GM12873 (cell line): Measurements from ENCODE around the gene GCNT1.

Experiments used
- TF ChIP-seq, protein P1 (sequence below): IDR thresholded peaks from 2 replicates; pipeline ENCODE4 v1.5.1; 2012; ENCODE audit warnings: low read depth, mild to moderate bottlenecking, moderate library complexity, low read length, control low read depth; ENCODE audit not compliant: insufficient read depth; ENCODE audit errors: missing control alignments

Gene GCNT1

DNA sequence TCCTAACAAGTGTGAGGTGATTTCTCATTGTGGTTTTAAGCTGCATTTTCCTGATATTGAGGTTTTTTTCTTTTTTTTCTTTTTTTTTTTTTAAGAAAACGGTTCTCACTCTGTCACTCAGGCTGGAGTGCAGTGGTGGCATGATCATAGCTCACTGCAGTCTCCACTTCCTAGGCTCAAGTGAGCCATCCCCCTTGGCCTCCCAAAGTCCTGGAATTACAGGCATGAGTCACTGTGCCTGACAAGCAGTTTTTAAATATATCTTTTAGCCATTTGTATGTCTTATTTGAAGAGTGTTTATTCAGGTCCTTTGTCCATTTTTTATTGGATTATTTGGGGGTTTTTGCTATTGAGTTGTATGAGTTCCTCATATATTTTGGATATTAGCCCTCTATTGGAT is 53.8 kb downstream of the GCNT1 start:
- TF ChIP-seq, protein P1, sequence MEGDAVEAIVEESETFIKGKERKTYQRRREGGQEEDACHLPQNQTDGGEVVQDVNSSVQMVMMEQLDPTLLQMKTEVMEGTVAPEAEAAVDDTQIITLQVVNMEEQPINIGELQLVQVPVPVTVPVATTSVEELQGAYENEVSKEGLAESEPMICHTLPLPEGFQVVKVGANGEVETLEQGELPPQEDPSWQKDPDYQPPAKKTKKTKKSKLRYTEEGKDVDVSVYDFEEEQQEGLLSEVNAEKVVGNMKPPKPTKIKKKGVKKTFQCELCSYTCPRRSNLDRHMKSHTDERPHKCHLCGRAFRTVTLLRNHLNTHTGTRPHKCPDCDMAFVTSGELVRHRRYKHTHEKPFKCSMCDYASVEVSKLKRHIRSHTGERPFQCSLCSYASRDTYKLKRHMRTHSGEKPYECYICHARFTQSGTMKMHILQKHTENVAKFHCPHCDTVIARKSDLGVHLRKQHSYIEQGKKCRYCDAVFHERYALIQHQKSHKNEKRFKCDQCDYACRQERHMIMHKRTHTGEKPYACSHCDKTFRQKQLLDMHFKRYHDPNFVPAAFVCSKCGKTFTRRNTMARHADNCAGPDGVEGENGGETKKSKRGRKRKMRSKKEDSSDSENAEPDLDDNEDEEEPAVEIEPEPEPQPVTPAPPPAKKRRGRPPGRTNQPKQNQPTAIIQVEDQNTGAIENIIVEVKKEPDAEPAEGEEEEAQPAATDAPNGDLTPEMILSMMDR, result no peak

DNA sequence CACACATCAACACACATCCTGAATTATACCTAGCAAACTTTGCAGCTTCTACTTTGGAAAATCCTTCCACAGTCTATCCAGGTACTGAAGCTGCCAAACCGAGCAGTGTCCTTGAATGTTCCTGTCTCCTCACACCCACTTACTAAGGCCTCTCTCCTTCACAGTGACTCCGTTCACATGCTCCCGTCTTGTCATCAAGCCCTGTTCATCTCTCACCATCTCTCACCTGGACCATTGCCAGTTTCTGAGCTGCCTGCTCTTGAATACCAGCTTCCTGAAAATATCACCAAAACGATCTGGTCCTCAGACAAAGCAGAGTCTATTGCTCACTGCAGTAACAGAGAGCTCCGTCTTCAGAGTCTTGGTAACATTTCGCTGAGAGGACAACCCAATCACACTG is 57.4 kb downstream of the GCNT1 start:
- TF ChIP-seq, protein P1, result no peak

DNA sequence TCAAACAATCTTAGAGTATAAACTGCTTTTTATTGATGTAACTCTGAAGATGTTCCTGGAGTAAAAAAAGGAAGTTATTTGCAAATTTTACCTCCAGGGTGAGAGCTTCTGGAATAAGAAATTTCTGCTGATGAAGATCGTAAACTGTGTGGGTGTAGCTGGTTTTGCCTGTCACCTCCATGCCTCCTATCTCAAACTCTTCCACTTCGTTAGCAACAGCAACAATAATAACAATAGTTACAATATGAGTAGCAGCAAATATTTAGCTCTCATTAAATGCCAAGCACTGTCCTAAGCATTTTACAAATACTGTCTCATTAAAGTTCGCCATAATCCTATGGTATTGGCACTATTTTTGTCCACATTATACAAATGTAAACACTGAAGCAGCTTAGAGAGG is 57.9 kb downstream of the GCNT1 start:
- TF ChIP-seq, protein P1, result no peak

DNA sequence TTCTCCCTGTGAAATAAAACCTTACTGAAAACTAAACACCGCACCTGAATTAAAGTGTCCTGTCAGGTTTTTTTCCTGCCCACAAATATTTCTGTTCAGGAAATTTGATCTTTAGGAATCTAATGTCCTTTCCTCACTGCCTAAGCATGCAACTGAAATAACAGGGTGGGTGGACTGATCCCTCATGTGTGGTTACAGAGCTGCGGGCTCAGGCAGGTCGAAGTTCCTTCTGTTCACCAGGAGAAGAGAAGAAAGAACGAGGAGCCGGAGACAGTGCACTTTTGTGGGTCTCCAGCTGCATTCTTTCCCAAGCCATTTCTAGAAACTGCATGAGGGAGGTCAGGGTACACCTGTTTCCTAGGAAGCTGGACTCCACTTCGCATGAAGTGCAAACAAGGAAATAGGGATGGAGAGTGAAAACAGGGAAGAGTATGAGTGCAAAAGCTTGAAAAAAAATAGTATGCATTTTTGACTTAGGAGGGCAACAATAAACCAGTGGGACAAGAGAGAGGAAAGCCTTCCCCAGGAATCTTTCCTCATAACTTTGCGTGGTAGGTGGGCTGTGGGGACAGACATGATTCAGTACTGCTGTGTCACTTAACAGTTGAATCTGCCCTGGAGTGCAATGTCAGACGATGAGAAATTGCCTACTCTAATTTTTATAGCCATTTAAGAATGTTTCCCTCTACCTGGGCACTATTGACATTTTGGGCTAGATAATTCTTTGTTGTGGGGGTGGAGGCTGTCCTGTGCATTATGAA is 60.3 kb downstream of the GCNT1 start:
- TF ChIP-seq, protein P1, result no peak

DNA sequence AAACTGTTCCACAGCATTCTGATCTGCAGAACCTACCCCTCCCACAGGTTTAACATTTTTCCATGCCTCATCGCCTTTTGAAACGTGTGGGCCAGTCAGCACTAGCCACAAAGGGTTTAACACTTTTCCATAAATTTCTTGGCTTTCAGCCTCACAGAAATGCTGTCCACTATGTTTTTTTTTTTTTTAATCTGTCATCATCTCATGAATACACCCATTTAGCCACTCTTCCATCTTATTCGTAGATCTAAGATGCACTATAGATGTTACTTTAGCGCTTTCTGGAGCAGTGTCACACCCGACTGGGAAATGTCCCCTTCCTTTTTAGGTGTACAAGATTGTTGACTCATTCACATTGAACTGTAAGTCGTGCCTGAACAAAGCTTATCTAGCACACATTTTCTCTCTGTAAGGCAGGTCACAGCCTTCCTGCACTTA is 62.3 kb downstream of the GCNT1 start:
- TF ChIP-seq, protein P1, result no peak

DNA sequence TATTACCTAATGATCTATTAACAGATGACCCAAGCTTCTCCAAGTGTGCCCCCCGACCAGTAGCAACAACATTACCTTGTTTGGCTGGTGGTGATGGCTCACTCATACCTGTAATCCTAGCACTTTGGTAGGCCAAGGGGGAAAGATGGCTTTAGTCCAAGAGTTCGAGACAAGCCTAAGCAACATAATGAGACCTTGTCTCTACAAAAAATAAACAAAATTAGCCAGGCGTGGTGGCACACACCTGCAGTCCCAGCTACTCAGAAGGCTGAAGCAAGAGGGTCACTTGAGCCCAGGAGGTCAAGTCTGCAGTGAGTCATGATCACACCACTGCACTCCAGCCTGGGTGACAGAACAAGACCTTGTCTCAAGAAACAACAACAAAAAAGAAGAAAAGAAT is 62.9 kb downstream of the GCNT1 start:
- TF ChIP-seq, protein P1, result no peak

DNA sequence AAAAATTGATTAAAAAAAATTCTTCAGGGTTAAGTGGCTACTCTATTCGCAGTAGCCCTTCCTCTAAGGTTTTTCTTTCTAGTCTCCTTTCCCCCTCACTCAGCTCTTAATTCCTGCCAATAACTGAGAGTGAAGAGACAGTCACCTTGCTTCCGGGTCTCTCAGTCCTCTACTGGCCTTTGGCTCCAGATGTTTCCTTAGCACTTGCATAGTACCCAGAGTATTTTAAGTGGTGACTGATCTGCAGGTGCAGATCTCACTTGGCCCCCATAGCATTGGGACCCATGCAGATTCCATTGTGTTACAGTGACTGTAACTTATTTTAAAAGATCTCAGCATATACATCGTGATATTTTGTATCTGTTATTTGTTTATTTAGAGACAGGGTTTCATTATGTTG is 66.2 kb downstream of the GCNT1 start:
- TF ChIP-seq, protein P1, result no peak
